GM12878 (cell line): ENCODE results near the gene MIEN1. TPM values are rescaled to one million over a fixed set of nuclear protein-coding genes. Genes with fewer than 3 reads are reported as not detected.
"Not testable (repeated sequence)": the region's sequence is repeated elsewhere in the genome, so short reads cannot be mapped to it uniquely, and the experiment has no call there.

Experiments used
- ATAC-seq: fragments of 200-7000 bp; cut with Tn5 transposase; 3 replicates; pipeline ENCODE4 v1.9.1; 2020; ENCODE audit warnings: mild to moderate bottlenecking, moderate library complexity
- BruUV-seq: library from RNA; stranded (reverse); fragments of 400-500 nt; replicated peaks from 2 replicates; lab custom pipeline; 2021; lab: Mats Ljungman, UMichigan
- CTCF ChIA-PET: fragments of 300-600 bp; sonication (Branson Sonifier 250); formaldehyde crosslinking; extraction: SDS; loops from one replicate; lab custom pipeline; 2021; ENCODE audit warnings: inconsistent platforms; lab: Yijun Ruan, JAX
- POLR2A ChIA-PET: fragments of 350-600 bp; formaldehyde crosslinking; extraction: SDS; loops from one replicate; lab custom pipeline; 2021; ENCODE audit warnings: inconsistent platforms; lab: Charles Lee
- RAD21 ChIA-PET: fragments of 300-600 bp; sonication (Branson Sonifier 250); formaldehyde crosslinking; loops from one replicate; lab custom pipeline; 2023; ENCODE audit warnings: antibody characterized with exemption; ENCODE audit not compliant: unreplicated experiment; lab: Charles Lee
- SMC1A ChIA-PET: fragments of 300-600 bp; sonication (Branson Sonifier 250); formaldehyde crosslinking; loops from one replicate; lab custom pipeline; 2023; ENCODE audit not compliant: unreplicated experiment, uncharacterized antibody; lab: Charles Lee
- DNase-seq: peaks from one replicate; pipeline ENCODE4 v3.0.0-alpha.2; 2011; ENCODE audit warnings: low read depth, low spot score
- FAIRE-seq: peaks from 3 replicates; lab custom pipeline; 2011; peaks lifted over from hg19 to GRCh38; lab: Jason Lieb, UNC
- H2AFZ ChIP-seq: 2 replicates; pipeline ENCODE4 v1.6.0; 2011; ENCODE audit warnings: low read depth, low read length, control low read depth; ENCODE audit not compliant: control insufficient read depth
- H3K27ac ChIP-seq: 2 replicates; pipeline ENCODE4 v1.5.1; 2011; ENCODE audit warnings: control low read depth; ENCODE audit not compliant: control insufficient read depth, insufficient read depth
- H3K27me3 ChIP-seq, 2 experiments: replicated peaks in 1 of 2; 2 replicates each; pipeline versions ENCODE4 v1.6.0 to v1.6.1; 2011; ENCODE audit warnings: low read length in 1 of 2; ENCODE audit not compliant: control insufficient read depth in 2 of 2, insufficient read depth in 2 of 2
- H3K36me3 ChIP-seq, 2 experiments: 2 replicates each; pipeline ENCODE4 v1.5.1; 2011; ENCODE audit warnings: low read length in 1 of 2; ENCODE audit not compliant: control insufficient read depth in 2 of 2, insufficient read depth in 2 of 2
- H3K4me1 ChIP-seq: 2 replicates; pipeline ENCODE4 v1.6.1; 2011; ENCODE audit warnings: mild to moderate bottlenecking, low read length, moderate library complexity, mixed read lengths; ENCODE audit not compliant: control insufficient read depth, insufficient read depth
- H3K4me2 ChIP-seq: 2 replicates; pipeline ENCODE4 v1.6.0; 2011; ENCODE audit warnings: control low read depth; ENCODE audit not compliant: control insufficient read depth, insufficient read depth
- H3K4me3 ChIP-seq: fragments of 200-600 bp; sonication (generic); 2 replicates; pipeline ENCODE4 v1.5.1; 2016
- H3K79me2 ChIP-seq: 2 replicates; pipeline ENCODE4 v1.6.0; 2011; ENCODE audit warnings: low read length; ENCODE audit not compliant: control insufficient read depth, insufficient read depth
- H3K9ac ChIP-seq: 2 replicates; pipeline ENCODE4 v1.8.0; 2011; ENCODE audit warnings: low read length, control low read depth, mixed read lengths; ENCODE audit not compliant: control insufficient read depth, insufficient read depth
- H3K9me3 ChIP-seq: replicated peaks from 3 replicates; pipeline ENCODE4 v1.5.1; 2011; ENCODE audit warnings: mild to moderate bottlenecking, low read length; ENCODE audit not compliant: control insufficient read depth, insufficient read depth
- H4K20me1 ChIP-seq: 2 replicates; pipeline ENCODE4 v1.6.0; 2011; ENCODE audit not compliant: control insufficient read depth, insufficient read depth
- RAD51 ChIP-seq: fragments of 450-650 bp; IDR thresholded peaks from 2 replicates; pipeline ENCODE4 v1.6.1; 2016; ENCODE audit warnings: moderate library complexity, mild to moderate bottlenecking, inconsistent platforms
- RELA ChIP-seq: fragments of 450-650 bp; IDR thresholded peaks from 2 replicates; pipeline ENCODE4 v1.8.0; 2014; ENCODE audit warnings: borderline replicate concordance; ENCODE audit not compliant: partially characterized antibody
- STAT1 ChIP-seq: fragments of 450-650 bp; conservative IDR thresholded peaks from 2 replicates; pipeline ENCODE4 v1.6.1; 2014; ENCODE audit warnings: antibody characterized with exemption, mild to moderate bottlenecking
- WGBS: methylation state at CpG from one replicate; pipeline ENCODE4 v1.1.6; 2016; ENCODE audit warnings: low lambda C conversion rate; ENCODE audit not compliant: insufficient replicate concordance, insufficient coverage; ENCODE audit errors: missing lambda C conversion rate; 5-methylcytosine and 5-hydroxymethylcytosine counted together
- in situ Hi-C: fragments of 300-500 bp; cut with MboI; formaldehyde crosslinking; loops from 9 replicates; pipeline ENCODE4 v1.14.3; 2018; ENCODE audit warnings: mixed read lengths
- intact Hi-C: fragments of 100-400 bp; cut with micrococcal nuclease; formaldehyde crosslinking; loops from one replicate; pipeline ENCODE4 v1.14.2; 2022; ENCODE audit not compliant: unreplicated experiment
- polyA plus RNA-seq, 11 experiments: library from polyadenylated mRNA; depleted of rRNA in 4 of 11; unstranded in 6 of 11; stranded (reverse) in 5 of 11; fragments of >200 nt; fragmentation: Nextera tagmentation in 4 of 11; fragmentation: Illumina TruSeq in 1 of 11; extraction: Ambion mirVana in 4 of 11; extraction: Trizol in 1 of 11; gene quantifications; 1 replicate in 1 of 11; 2 replicates in 10 of 11; pipeline versions ENCODE4 v1.2.1 to v1.2.3, GENCODE V29; 2011 to 2016; ENCODE audit warnings: inconsistent platforms in 2 of 11, missing spikeins in 2 of 11, low read depth in 1 of 11
- total RNA-seq, 4 experiments: library from RNA; depleted of rRNA in 3 of 4; stranded (reverse); fragments of >200 nt in 3 of 4; fragmentation: Illumina TruSeq in 1 of 4; extraction: Trizol in 1 of 4; gene quantifications; 2 replicates each; pipeline versions ENCODE4 v1.2.1 to v1.2.3, GENCODE V29; 2013 to 2021
- TF ChIP-seq, protein P1 (sequence below): fragments of 450-650 bp; IDR thresholded peaks from 2 replicates; pipeline ENCODE4 v1.6.1; 2016; ENCODE audit warnings: mild to moderate bottlenecking

MIEN1 gene
- total and polyA plus RNA-seq, 10 of the 15 experiments (the other 5 are each of a cell fraction or from before 2014, with no cell fraction given): 24.9 to 89.1 (median 47.7) TPM

DNA sequence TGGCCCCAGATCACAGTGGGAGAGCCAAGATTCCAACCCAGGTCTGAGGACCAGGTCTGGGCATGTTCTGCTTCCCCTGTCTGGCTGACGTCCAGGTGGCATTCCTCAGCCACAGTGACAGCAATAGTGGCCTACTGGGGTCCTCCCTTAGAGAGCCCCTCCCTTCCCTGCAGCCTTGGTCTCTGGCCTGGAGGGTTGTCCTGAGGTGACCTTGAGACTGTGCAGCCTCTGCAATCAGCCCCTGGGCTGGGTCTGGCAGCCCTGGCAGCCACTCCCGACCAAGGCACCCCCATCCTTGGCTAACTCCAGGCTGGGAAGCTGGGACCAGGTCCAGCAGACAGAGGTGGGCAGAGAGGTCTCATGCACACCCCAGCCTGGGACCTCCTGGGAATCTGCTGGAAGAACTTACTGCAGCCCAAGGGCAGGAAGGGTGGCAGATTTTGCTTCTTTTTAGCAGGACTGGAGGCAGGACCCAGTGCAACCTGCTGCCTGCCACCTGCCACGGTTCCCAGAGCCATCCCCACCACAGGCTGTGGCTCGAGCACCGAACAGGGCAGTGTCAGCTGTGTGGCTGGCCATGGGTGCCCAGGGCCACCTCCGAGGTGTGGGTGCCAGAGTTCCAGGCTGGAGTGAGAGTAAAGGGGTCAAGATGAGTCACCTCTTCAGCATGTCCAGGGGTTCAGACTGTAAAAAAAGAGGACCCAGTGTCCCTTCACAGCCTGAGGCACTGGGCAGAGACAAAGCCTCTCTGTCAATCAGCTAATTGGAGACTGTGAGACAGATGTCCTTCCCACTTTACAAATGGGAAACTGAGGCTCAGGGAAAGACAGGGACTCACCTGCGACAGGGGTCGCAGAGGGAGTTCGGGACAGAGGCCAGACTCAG, 20.0 kb upstream of the MIEN1 start:
- in situ Hi-C loops: loop anchor here (5.0 kb wide), 1 partner anchor 128 kb away; no protein-coding TSS in a partner anchor
- no peak overlapping the region for H2AFZ ChIP-seq
- RAD21 ChIA-PET: no interaction called here
- H3K4me3 ChIP-seq: no peak overlapping the region
- no peaks in the 10 kb centered on the region for H3K36me3 ChIP-seq
- no peaks in the 10 kb centered on the region for H3K27me3 ChIP-seq
- POLR2A ChIA-PET: no interaction called here
- BruUV-seq: no TSS peak
- peaks cover 11% of the 10 kb centered on the region for H3K79me2 ChIP-seq
- DNase-seq: no peak
- TF ChIP-seq, protein P1, sequence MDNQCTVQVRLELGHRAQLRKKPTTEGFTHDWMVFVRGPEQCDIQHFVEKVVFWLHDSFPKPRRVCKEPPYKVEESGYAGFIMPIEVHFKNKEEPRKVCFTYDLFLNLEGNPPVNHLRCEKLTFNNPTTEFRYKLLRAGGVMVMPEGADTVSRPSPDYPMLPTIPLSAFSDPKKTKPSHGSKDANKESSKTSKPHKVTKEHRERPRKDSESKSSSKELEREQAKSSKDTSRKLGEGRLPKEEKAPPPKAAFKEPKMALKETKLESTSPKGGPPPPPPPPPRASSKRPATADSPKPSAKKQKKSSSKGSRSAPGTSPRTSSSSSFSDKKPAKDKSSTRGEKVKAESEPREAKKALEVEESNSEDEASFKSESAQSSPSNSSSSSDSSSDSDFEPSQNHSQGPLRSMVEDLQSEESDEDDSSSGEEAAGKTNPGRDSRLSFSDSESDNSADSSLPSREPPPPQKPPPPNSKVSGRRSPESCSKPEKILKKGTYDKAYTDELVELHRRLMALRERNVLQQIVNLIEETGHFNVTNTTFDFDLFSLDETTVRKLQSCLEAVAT: no peak
- TF ChIP-seq RELA (no peak), RAD51 (no peak), STAT1 (no peak)
- TF ChIP-seq, all 136 proteins: peak for 0
- Histone ChIP-seq H3K4me2 (no peak overlapping the region), H3K9me3 (no peaks in the 10 kb centered on the region), H3K4me1 (peaks cover 13% of the 10 kb centered on the region), H4K20me1 (no peaks in the 10 kb centered on the region), H3K27ac (no peak overlapping the region), H3K9ac (no peak overlapping the region)
- no peak for ATAC-seq
- ChIA-PET CTCF (interaction anchor here (1.3 kb wide), 1 partner anchor 129 kb away, joined by 4 read pairs; no protein-coding TSS in a partner anchor), SMC1A (no interaction called here)
- 61% methylated on average over 9 of the region's 9 CpGs for WGBS
- no peak for FAIRE-seq
- intact Hi-C loops: loop anchor here (5.0 kb wide), 1 partner anchor 113 kb away; the partner anchor contains the start of gene STARD3

DNA sequence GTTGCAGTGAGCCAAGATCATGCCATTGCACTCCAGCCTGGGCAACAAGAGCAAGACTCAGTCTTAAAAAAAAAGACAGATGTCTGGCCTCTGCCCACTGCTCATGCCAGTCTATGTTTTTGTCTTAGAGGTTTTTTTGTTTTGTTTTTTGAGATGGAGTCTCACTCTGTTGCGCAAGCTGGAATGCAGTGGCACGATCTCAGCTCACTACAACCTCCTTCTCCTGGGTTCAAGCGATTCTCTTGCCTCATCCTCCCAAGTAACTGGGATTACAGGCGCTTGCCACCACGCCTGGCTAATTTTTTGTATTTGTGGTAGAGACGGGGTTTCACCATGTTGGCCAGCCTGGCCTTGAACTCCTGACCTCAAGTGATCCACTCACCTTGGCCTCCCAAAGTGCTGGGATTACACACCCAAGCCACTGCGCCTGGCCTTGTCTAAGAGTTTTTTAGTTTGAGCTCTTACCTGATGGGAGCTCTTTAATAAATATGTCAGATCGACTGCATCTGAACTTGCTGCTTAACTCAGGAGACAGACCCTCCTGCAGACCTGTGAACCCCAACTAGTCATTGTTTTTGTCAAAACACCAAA, 18.2 kb upstream of the MIEN1 start:
- H4K20me1 ChIP-seq, intact Hi-C loops, FAIRE-seq, BruUV-seq, SMC1A ChIA-PET, H3K4me2 ChIP-seq, H3K4me3 ChIP-seq, H3K27me3 ChIP-seq, RAD21 ChIA-PET, H3K27ac ChIP-seq, H3K36me3 ChIP-seq, H3K9me3 ChIP-seq, DNase-seq, ATAC-seq, H3K4me1 ChIP-seq, H3K9ac ChIP-seq, H3K79me2 ChIP-seq, H2AFZ ChIP-seq, POLR2A ChIA-PET, in situ Hi-C loops: not testable (repeated sequence)
- WGBS: 93% methylated on average over 8 of the region's 8 CpGs
- CTCF ChIA-PET: interaction anchor here (0.6 to 1.6 kb wide), 5 partner anchors 51 to 197 kb away, joined by 3 to 6 read pairs (median 3); no protein-coding TSS in a partner anchor
